ENCODE data around the gene AFDN. TPM values are rescaled to one million over a fixed set of nuclear protein-coding genes. Genes with fewer than 3 reads are reported as not detected.

AFDN gene
- polyA plus RNA-seq, 1 of the 3 experiments (the other 2 are of a cell fraction), result 25.1 TPM

DNA sequence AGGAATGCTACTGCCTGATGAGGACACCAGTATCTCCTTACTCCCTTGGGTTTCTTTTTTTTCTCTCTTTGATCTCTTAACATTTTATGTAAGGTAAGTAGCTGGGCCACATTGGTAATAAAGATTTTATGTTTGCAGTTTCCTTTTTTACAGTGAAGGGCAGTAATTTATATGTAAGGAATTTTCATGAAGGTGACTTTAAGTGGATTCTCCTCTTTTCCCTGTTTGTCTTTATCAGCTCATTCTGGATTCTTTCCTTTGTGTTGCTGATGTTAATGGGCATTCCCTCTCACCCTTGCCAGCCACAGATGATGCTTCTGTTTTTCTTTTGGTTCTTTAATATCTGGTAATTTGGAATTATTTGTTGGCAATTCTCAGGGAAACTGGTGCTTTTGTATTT is 34.7 kb downstream of the AFDN start (continued):
- TF ChIP-seq, protein P1, sequence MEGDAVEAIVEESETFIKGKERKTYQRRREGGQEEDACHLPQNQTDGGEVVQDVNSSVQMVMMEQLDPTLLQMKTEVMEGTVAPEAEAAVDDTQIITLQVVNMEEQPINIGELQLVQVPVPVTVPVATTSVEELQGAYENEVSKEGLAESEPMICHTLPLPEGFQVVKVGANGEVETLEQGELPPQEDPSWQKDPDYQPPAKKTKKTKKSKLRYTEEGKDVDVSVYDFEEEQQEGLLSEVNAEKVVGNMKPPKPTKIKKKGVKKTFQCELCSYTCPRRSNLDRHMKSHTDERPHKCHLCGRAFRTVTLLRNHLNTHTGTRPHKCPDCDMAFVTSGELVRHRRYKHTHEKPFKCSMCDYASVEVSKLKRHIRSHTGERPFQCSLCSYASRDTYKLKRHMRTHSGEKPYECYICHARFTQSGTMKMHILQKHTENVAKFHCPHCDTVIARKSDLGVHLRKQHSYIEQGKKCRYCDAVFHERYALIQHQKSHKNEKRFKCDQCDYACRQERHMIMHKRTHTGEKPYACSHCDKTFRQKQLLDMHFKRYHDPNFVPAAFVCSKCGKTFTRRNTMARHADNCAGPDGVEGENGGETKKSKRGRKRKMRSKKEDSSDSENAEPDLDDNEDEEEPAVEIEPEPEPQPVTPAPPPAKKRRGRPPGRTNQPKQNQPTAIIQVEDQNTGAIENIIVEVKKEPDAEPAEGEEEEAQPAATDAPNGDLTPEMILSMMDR (IDR thresholded peaks at IDR 0.05), result no peak
- TF ChIP-seq MEF2A (IDR thresholded peaks at IDR 0.05; ENCODE audit: borderline replicate concordance, low read depth) (no peak), POLR2AphosphoS5 (IDR thresholded peaks at IDR 0.05; ENCODE audit: low read depth, low read length) (no peak), RCOR1 (IDR thresholded peaks at IDR 0.05; ENCODE audit: low read length) (no peak), NFIC (IDR thresholded peaks at IDR 0.05; ENCODE audit: borderline replicate concordance) (no peak), ELF1 (IDR thresholded peaks at IDR 0.05) (no peak), GATA2 (CRISPR knock-in tag; IDR thresholded peaks at IDR 0.05) (no peak), SMC3 (IDR thresholded peaks at IDR 0.05; ENCODE audit: low read depth, low read length) (no peak)

DNA sequence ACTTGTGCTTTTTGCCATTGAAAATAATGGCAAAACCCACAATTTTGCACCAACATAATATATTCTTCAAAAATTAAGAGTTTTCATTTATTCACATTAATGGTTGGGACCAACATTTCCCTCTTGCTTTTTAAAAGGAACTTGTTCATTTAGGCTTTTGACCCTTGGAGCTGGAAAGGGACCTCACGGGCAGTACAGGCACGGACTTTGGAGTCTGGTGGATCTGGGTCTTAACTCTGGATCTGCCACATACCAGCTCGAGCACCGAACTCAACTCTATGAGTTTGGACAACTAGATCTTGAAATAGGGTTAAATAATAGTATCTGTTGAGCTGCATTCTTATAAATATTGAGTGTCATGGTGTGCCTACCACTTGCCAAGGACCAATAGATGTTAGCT is 37.2 kb downstream of the AFDN start:
- Histone ChIP-seq H3K27ac (ENCODE audit: low read depth in 2 of 2, low read length in 1 of 2) (no peak overlapping the region), H3K79me2 (ENCODE audit: insufficient read depth) (peaks cover 55% of the 10 kb centered on the region), H3K4me2 (no peak overlapping the region), H4K20me1 (ENCODE audit: insufficient read depth) (peaks cover 4% of the 10 kb centered on the region; the same call in 1 of the 2 replicates), H3K27me3 (ENCODE audit: insufficient read depth) (no peaks in the 10 kb centered on the region), H3F3A (replicated peaks; ENCODE audit: insufficient read depth) (no peaks in the 10 kb centered on the region), H3K4me3 (ENCODE audit: low read depth in 2 of 2, low read length in 1 of 2) (no peak overlapping the region), H3K9me3 (no peaks in the 10 kb centered on the region), H3K9me2 (no peaks in the 10 kb centered on the region), H3K9ac (no peak overlapping the region), H3K4me1 (ENCODE audit: control insufficient read depth in 1 of 2, insufficient read depth in 2 of 2, low read depth in 1 of 2, low read length in 1 of 2) (peaks cover 3 to 14% of the 10 kb centered on the region in 2 experiments; a peak in 2 of 4 replicates), H3K36me3 (replicated peaks in 1 of 2; ENCODE audit: control insufficient read depth in 1 of 2, insufficient read depth in 2 of 2, low read length in 1 of 2) (peaks cover 6 to 8% of the 10 kb centered on the region in 2 experiments), H2AFZ (ENCODE audit: low read depth) (no peak overlapping the region)
- POLR2A ChIA-PET, result no interaction called here
- WGBS (ENCODE audit: low lambda C conversion rate), result 98% methylated on average over 4 of the region's 4 CpGs
- DNase-seq, result no peak
- CTCF ChIA-PET, result no interaction called here
- no peak for TF ChIP-seq SMC3 (IDR thresholded peaks at IDR 0.05; ENCODE audit: low read depth, low read length)
- no peak for TF ChIP-seq GABPA (IDR thresholded peaks at IDR 0.05; ENCODE audit: low read depth)
- no peak for TF ChIP-seq JUND (IDR thresholded peaks at IDR 0.05)
- TF ChIP-seq, protein P2, sequence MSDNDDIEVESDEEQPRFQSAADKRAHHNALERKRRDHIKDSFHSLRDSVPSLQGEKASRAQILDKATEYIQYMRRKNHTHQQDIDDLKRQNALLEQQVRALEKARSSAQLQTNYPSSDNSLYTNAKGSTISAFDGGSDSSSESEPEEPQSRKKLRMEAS (IDR thresholded peaks at IDR 0.05; ENCODE audit: low read depth), result no peak
- no peak for TF ChIP-seq FOXM1 (IDR thresholded peaks at IDR 0.05; ENCODE audit: low read depth)
- TF ChIP-seq ELF1 (IDR thresholded peaks at IDR 0.05), result no peak
- no peak for TF ChIP-seq RFX5 (IDR thresholded peaks at IDR 0.05; ENCODE audit: low read length)
- TF ChIP-seq, protein P3, sequence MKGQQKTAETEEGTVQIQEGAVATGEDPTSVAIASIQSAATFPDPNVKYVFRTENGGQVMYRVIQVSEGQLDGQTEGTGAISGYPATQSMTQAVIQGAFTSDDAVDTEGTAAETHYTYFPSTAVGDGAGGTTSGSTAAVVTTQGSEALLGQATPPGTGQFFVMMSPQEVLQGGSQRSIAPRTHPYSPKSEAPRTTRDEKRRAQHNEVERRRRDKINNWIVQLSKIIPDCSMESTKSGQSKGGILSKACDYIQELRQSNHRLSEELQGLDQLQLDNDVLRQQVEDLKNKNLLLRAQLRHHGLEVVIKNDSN (IDR thresholded peaks at IDR 0.05; ENCODE audit: borderline replicate concordance, low read depth), result no peak

DNA sequence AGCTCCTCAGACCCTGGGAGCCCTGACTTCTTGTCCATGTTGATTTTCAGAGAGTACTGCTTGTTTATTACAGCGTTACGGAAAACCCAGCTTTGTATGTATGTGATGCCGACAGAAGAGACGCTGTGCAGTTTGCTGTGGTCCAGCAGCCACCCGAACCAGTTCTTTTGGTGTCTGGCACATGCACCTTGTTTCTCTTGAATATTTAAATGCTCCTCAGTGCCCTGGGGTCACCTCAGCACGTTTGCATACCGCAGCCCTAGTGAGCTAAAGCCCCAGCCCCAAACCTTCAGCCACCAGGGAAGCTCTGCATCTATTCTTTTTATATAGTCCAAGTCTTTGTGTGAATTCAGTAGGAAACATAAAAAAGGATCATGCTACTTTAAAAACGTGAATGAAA is 39.9 kb downstream of the AFDN start:
- POLR2A ChIA-PET, result no interaction called here
- TF ChIP-seq FOSL2 (IDR thresholded peaks at IDR 0.05; ENCODE audit: borderline replicate concordance, low read depth), result no peak
- TF ChIP-seq TAF1 (IDR thresholded peaks at IDR 0.05; ENCODE audit: borderline replicate concordance, low read depth, low read length), result no peak
- TF ChIP-seq GABPA (IDR thresholded peaks at IDR 0.05; ENCODE audit: low read depth), result no peak
- TF ChIP-seq NFIC (IDR thresholded peaks at IDR 0.05; ENCODE audit: borderline replicate concordance), result no peak
- no peak for TF ChIP-seq JUND (IDR thresholded peaks at IDR 0.05)
- TF ChIP-seq RAD21 (IDR thresholded peaks at IDR 0.05; ENCODE audit: low read length), result no peak
- TF ChIP-seq, protein P4, sequence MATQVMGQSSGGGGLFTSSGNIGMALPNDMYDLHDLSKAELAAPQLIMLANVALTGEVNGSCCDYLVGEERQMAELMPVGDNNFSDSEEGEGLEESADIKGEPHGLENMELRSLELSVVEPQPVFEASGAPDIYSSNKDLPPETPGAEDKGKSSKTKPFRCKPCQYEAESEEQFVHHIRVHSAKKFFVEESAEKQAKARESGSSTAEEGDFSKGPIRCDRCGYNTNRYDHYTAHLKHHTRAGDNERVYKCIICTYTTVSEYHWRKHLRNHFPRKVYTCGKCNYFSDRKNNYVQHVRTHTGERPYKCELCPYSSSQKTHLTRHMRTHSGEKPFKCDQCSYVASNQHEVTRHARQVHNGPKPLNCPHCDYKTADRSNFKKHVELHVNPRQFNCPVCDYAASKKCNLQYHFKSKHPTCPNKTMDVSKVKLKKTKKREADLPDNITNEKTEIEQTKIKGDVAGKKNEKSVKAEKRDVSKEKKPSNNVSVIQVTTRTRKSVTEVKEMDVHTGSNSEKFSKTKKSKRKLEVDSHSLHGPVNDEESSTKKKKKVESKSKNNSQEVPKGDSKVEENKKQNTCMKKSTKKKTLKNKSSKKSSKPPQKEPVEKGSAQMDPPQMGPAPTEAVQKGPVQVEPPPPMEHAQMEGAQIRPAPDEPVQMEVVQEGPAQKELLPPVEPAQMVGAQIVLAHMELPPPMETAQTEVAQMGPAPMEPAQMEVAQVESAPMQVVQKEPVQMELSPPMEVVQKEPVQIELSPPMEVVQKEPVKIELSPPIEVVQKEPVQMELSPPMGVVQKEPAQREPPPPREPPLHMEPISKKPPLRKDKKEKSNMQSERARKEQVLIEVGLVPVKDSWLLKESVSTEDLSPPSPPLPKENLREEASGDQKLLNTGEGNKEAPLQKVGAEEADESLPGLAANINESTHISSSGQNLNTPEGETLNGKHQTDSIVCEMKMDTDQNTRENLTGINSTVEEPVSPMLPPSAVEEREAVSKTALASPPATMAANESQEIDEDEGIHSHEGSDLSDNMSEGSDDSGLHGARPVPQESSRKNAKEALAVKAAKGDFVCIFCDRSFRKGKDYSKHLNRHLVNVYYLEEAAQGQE (IDR thresholded peaks at IDR 0.05; ENCODE audit: low read depth, low read length), result no peak
- no peak for TF ChIP-seq SIN3A (IDR thresholded peaks at IDR 0.05; ENCODE audit: borderline replicate concordance, low read depth, low read length)
- no peak for TF ChIP-seq RCOR1 (IDR thresholded peaks at IDR 0.05; ENCODE audit: low read length)

More for the DNA sequence above, 39.9 kb downstream of the AFDN start:
- Histone ChIP-seq H3F3A (replicated peaks; ENCODE audit: insufficient read depth) (no peaks in the 10 kb centered on the region), H3K9me3 (no peaks in the 10 kb centered on the region), H2AFZ (ENCODE audit: low read depth) (no peak overlapping the region), H3K36me3 (replicated peaks in 1 of 2; ENCODE audit: control insufficient read depth in 1 of 2, insufficient read depth in 2 of 2, low read length in 1 of 2) (peaks cover 14 to 27% of the 10 kb centered on the region in 2 experiments), H3K4me3 (ENCODE audit: low read depth in 2 of 2, low read length in 1 of 2) (no peak overlapping the region), H3K79me2 (ENCODE audit: insufficient read depth) (peaks cover 29% of the 10 kb centered on the region), H3K9ac (no peak overlapping the region), H4K20me1 (ENCODE audit: insufficient read depth) (no peaks in the 10 kb centered on the region), H3K4me1 (ENCODE audit: control insufficient read depth in 1 of 2, insufficient read depth in 2 of 2, low read depth in 1 of 2, low read length in 1 of 2) (no peaks in the 10 kb centered on the region; a peak in 2 of 4 replicates), H3K9me2 (no peaks in the 10 kb centered on the region), H3K4me2 (no peak overlapping the region), H3K27me3 (ENCODE audit: insufficient read depth) (no peaks in the 10 kb centered on the region), H3K27ac (ENCODE audit: low read depth in 2 of 2, low read length in 1 of 2) (no peak overlapping the region)
- CTCF ChIA-PET, result interaction anchor here (1.2 to 1.6 kb wide), 2 partner anchors 23 to 515 kb away, joined by 3 to 5 read pairs; no protein-coding TSS in a partner anchor
- 89% methylated on average over 8 of the region's 8 CpGs for WGBS (ENCODE audit: low lambda C conversion rate)
- DNase-seq, result no peak
